Mucosa of rectum (tissue), 2 donors: Measurements from ENCODE around the gene ZNF827.

Source experiments
- H3K27ac ChIP-seq, 2 donors: one replicate each; pipeline ENCODE4 v1.7.0; 2013; ENCODE audit warnings: inconsistent platforms in 2 of 2, low read depth in 2 of 2, low read length in 2 of 2
- H3K27me3 ChIP-seq, 2 donors: one replicate each; pipeline ENCODE4 v1.7.0; 2013; ENCODE audit warnings: low read length in 2 of 2; ENCODE audit not compliant: control insufficient read depth in 2 of 2, insufficient read depth in 2 of 2
- H3K36me3 ChIP-seq, 2 donors: one replicate each; pipeline ENCODE4 v1.7.0; 2013; ENCODE audit warnings: low read length in 2 of 2; ENCODE audit not compliant: control insufficient read depth in 2 of 2, insufficient read depth in 2 of 2
- H3K4me1 ChIP-seq, 2 donors: one replicate each; pipeline ENCODE4 v1.7.0; 2013; ENCODE audit warnings: low read length in 2 of 2, mild to moderate bottlenecking in 1 of 2; ENCODE audit not compliant: control insufficient read depth in 2 of 2, insufficient read depth in 2 of 2
- H3K4me3 ChIP-seq, 2 donors: one replicate each; pipeline ENCODE4 v1.7.0; 2013; ENCODE audit warnings: low read length in 2 of 2
- H3K9ac ChIP-seq, 2 donors: one replicate each; pipeline ENCODE4 v1.7.0; 2013; ENCODE audit warnings: low read length in 2 of 2, low read depth in 1 of 2, mild to moderate bottlenecking in 1 of 2
- H3K9me3 ChIP-seq, 2 donors: one replicate each; pipeline ENCODE4 v1.7.0; 2013; ENCODE audit warnings: low read length in 2 of 2; ENCODE audit not compliant: control insufficient read depth in 2 of 2
- donor health status: healthy.
- donor health status: Normal muscosa, but diverticular disease.

The ZNF827 gene

GRCh38 chr4:145891958-145892357 is 46.7 kb downstream of the ZNF827 start:
- Histone ChIP-seq H3K9ac (no peak overlapping the region), H3K27ac (no peak overlapping the region), H3K4me3 (no peak overlapping the region), H3K9me3 (no peaks in the 10 kb centered on the region), H3K27me3 (no peaks in the 10 kb centered on the region), H3K4me1 (peaks cover 0 to 3% of the 10 kb centered on the region in 2 donors), H3K36me3 (peaks cover 7 to 8% of the 10 kb centered on the region in 2 donors)

- Histone ChIP-seq H3K27ac (no peak overlapping the region), H3K36me3 (peaks cover 12 to 13% of the 10 kb centered on the region in 2 donors), H3K4me1 (peaks cover 0 to 1% of the 10 kb centered on the region in 2 donors), H3K9ac (no peak overlapping the region), H3K9me3 (no peaks in the 10 kb centered on the region), H3K4me3 (no peak overlapping the region), H3K27me3 (no peaks in the 10 kb centered on the region)
Observed at GRCh38 chr4:145890689-145891088, 47.9 kb downstream of the ZNF827 start.

- Histone ChIP-seq H3K9me3 (no peaks in the 10 kb centered on the region), H3K4me1 (no peaks in the 10 kb centered on the region), H3K4me3 (no peak overlapping the region), H3K36me3 (peaks cover 18 to 25% of the 10 kb centered on the region in 2 donors), H3K9ac (no peak overlapping the region), H3K27me3 (no peaks in the 10 kb centered on the region), H3K27ac (no peak overlapping the region)
Observed at GRCh38 chr4:145888393-145888792, 50.2 kb downstream of the ZNF827 start.

GRCh38 chr4:145887241-145887991 is 51.2 kb downstream of the ZNF827 start:
- Histone ChIP-seq H3K27ac (peak overlapping the region in 1 of 2 donors; percentile 13), H3K27me3 (no peaks in the 10 kb centered on the region), H3K9ac (no peak overlapping the region), H3K9me3 (no peaks in the 10 kb centered on the region), H3K4me3 (no peak overlapping the region), H3K4me1 (no peaks in the 10 kb centered on the region), H3K36me3 (peaks cover 18 to 25% of the 10 kb centered on the region in 2 donors)

- Histone ChIP-seq H3K9ac (no peak overlapping the region), H3K27ac (no peak overlapping the region)
Observed at GRCh38 chr4:145886871-145887240, 51.8 kb downstream of the ZNF827 start.

GRCh38 chr4:145885666-145886065 is 53.0 kb downstream of the ZNF827 start:
- peaks cover 5 to 7% of the 10 kb centered on the region in 2 donors for H3K4me1 ChIP-seq
- peaks cover 15 to 17% of the 10 kb centered on the region in 2 donors for H3K36me3 ChIP-seq
- H3K27ac ChIP-seq = no peak overlapping the region
- H3K9ac ChIP-seq = no peak overlapping the region
- no peaks in the 10 kb centered on the region for H3K27me3 ChIP-seq
- no peak overlapping the region for H3K4me3 ChIP-seq
- H3K9me3 ChIP-seq = no peaks in the 10 kb centered on the region

More at GRCh38 chr4:145886871-145887240, 51.8 kb downstream of the ZNF827 start:
- no peak overlapping the region for H3K4me3 ChIP-seq
- H3K36me3 ChIP-seq = peaks cover 16 to 22% of the 10 kb centered on the region in 2 donors
- no peaks in the 10 kb centered on the region for H3K27me3 ChIP-seq
- peaks cover 2 to 3% of the 10 kb centered on the region in 2 donors for H3K4me1 ChIP-seq
- H3K9me3 ChIP-seq = no peaks in the 10 kb centered on the region

GRCh38 chr4:145884775-145885174 is 53.8 kb downstream of the ZNF827 start:
- Histone ChIP-seq H3K4me1 (peaks cover 5 to 7% of the 10 kb centered on the region in 2 donors), H3K9ac (no peak overlapping the region), H3K27me3 (no peaks in the 10 kb centered on the region), H3K27ac (no peak overlapping the region), H3K4me3 (no peak overlapping the region), H3K9me3 (no peaks in the 10 kb centered on the region), H3K36me3 (peaks cover 11 to 17% of the 10 kb centered on the region in 2 donors)

GRCh38 chr4:145883101-145883694 is 55.4 kb downstream of the ZNF827 start:
- H3K4me3 ChIP-seq = no peak overlapping the region
- H3K9ac ChIP-seq = no peak overlapping the region
- H3K27ac ChIP-seq = no peak overlapping the region
- H3K4me1 ChIP-seq = peaks cover 5 to 7% of the 10 kb centered on the region in 2 donors
- H3K27me3 ChIP-seq = no peaks in the 10 kb centered on the region
- H3K9me3 ChIP-seq = no peaks in the 10 kb centered on the region
- peaks cover 11 to 17% of the 10 kb centered on the region in 2 donors for H3K36me3 ChIP-seq

GRCh38 chr4:145882604-145883003 is 56.0 kb downstream of the ZNF827 start:
- peaks cover 11 to 17% of the 10 kb centered on the region in 2 donors for H3K36me3 ChIP-seq
- H3K9me3 ChIP-seq = no peaks in the 10 kb centered on the region
- peak overlapping the region in 1 of 2 donors; percentile 26 for H3K9ac ChIP-seq
- no peak overlapping the region for H3K4me3 ChIP-seq
- H3K27ac ChIP-seq = peak overlapping the region in 1 of 2 donors; percentile 45
- no peaks in the 10 kb centered on the region for H3K27me3 ChIP-seq
- peaks cover 5 to 7% of the 10 kb centered on the region in 2 donors for H3K4me1 ChIP-seq

- peaks cover 11 to 17% of the 10 kb centered on the region in 2 donors for H3K36me3 ChIP-seq
- peak overlapping the region in 1 of 2 donors; percentile 26 for H3K9ac ChIP-seq
- H3K27ac ChIP-seq = peak overlapping the region; percentile 30 to 45
- H3K9me3 ChIP-seq = no peaks in the 10 kb centered on the region
- H3K4me1 ChIP-seq = peaks cover 5 to 7% of the 10 kb centered on the region in 2 donors
- no peaks in the 10 kb centered on the region for H3K27me3 ChIP-seq
- peak overlapping the region in 1 of 2 donors; percentile 21 for H3K4me3 ChIP-seq
Observed at GRCh38 chr4:145881989-145882388, 56.6 kb downstream of the ZNF827 start.
